GM10248 (cell line): ENCODE data around the gene ADGRV1.
"Not testable (repeated sequence)": the region's sequence is repeated elsewhere in the genome, so short reads cannot be mapped to it uniquely, and the experiment has no call there.

Experiments used
- CTCF ChIA-PET: fragments of 300-600 bp; sonication (Branson Sonifier 250); formaldehyde crosslinking; extraction: SDS; loops from one replicate; lab custom pipeline; 2021; ENCODE audit warnings: antibody characterized with exemption; lab: Yijun Ruan, JAX
- POLR2A ChIA-PET: fragments of 350-650 bp; sonication (Branson Sonifier 250); formaldehyde crosslinking; extraction: SDS; loops from one replicate; lab custom pipeline; 2020; ENCODE audit warnings: antibody characterized with exemption; lab: Yijun Ruan, JAX
- DNase-seq: peaks from one replicate; pipeline ENCODE4 v3.0.0; 2012; ENCODE audit errors: extremely low spot score
- CTCF ChIP-seq: IDR thresholded peaks from 2 replicates; pipeline ENCODE4 v1.5.1; 2012; ENCODE audit warnings: mild to moderate bottlenecking, low read depth; ENCODE audit errors: extremely low read depth, missing control alignments, control extremely low read depth

ADGRV1 gene

GRCh38 chr5:91011029-91011428, 452.4 kb downstream of the ADGRV1 start:
- CTCF ChIA-PET = interaction anchor here (2.4 kb wide), 1 partner anchor 11 kb away, joined by 9 read pairs; no protein-coding TSS in a partner anchor
- no peak for TF ChIP-seq CTCF
- DNase-seq = no peak
- POLR2A ChIA-PET = no interaction called here

- POLR2A ChIA-PET, DNase-seq: not testable (repeated sequence)
- CTCF ChIA-PET = interaction anchor here (1.3 to 3.3 kb wide), 3 partner anchors 9 to 11 kb away, joined by 3 to 11 read pairs (median 9); no protein-coding TSS in a partner anchor
These were observed 454.3 kb downstream of the ADGRV1 start for GRCh38 chr5:91012867-91013266.

GRCh38 chr5:91016322-91016721, 457.7 kb downstream of the ADGRV1 start:
- TF ChIP-seq CTCF = no peak
- DNase-seq = no peak
- POLR2A ChIA-PET = no interaction called here
- CTCF ChIA-PET = no interaction called here

GRCh38 chr5:91016954-91017700, 458.5 kb downstream of the ADGRV1 start:
- POLR2A ChIA-PET = no interaction called here

GRCh38 chr5:91018200-91018599, 459.6 kb downstream of the ADGRV1 start:
- no peak for DNase-seq
- no peak for TF ChIP-seq CTCF
- CTCF ChIA-PET = interaction anchor here (1.2 to 1.3 kb wide), 2 partner anchors 10 to 22 kb away, joined by 3 read pairs; no protein-coding TSS in a partner anchor
- POLR2A ChIA-PET = no interaction called here

More at GRCh38 chr5:91016954-91017700, 458.5 kb downstream of the ADGRV1 start:
- CTCF ChIA-PET = no interaction called here
- no peak for TF ChIP-seq CTCF
- DNase-seq = no peak

- POLR2A ChIA-PET = no interaction called here
- no peak for DNase-seq
- CTCF ChIA-PET = interaction anchor here (1.2 to 1.3 kb wide), 2 partner anchors 10 to 21 kb away, joined by 3 read pairs; no protein-coding TSS in a partner anchor
- TF ChIP-seq CTCF = no peak
These were observed 460.2 kb downstream of the ADGRV1 start for GRCh38 chr5:91018712-91019371.
